Measurements from ENCODE around the gene PDZK1IP1.

Gene PDZK1IP1

GRCh38 chr1:47227341-47228232 lies 37.8 kb upstream of the PDZK1IP1 start:
- H3K27ac Mint-ChIP-seq = no peak overlapping the region
- DNase-seq = no peak
- H3K4me1 Mint-ChIP-seq = peaks cover 25% of the 10 kb centered on the region
- H3K27me3 Mint-ChIP-seq = peaks cover 71% of the 10 kb centered on the region
- H3K36me3 Mint-ChIP-seq = peaks cover 6% of the 10 kb centered on the region
- CTCF ChIA-PET = interaction anchor here (1.0 to 1.6 kb wide), 2 partner anchors 34 to 35 kb away, joined by 3 to 6 read pairs; no protein-coding TSS in a partner anchor
- H3K9me3 Mint-ChIP-seq = no peaks in the 10 kb centered on the region
- no peak overlapping the region for H3K4me3 Mint-ChIP-seq

- no peak overlapping the region for H3K27ac Mint-ChIP-seq
- no peaks in the 10 kb centered on the region for H3K9me3 Mint-ChIP-seq
- CTCF ChIA-PET = interaction anchor here (1.0 to 1.6 kb wide), 2 partner anchors 33 to 36 kb away, joined by 3 to 6 read pairs; no protein-coding TSS in a partner anchor
- peaks cover 6% of the 10 kb centered on the region for H3K36me3 Mint-ChIP-seq
- no peak for DNase-seq
- peaks cover 21% of the 10 kb centered on the region for H3K4me1 Mint-ChIP-seq
- H3K4me3 Mint-ChIP-seq = no peak overlapping the region
- peaks cover 64% of the 10 kb centered on the region for H3K27me3 Mint-ChIP-seq
These were observed 37.0 kb upstream of the PDZK1IP1 start for GRCh38 chr1:47226839-47227215.

- Mint-ChIP-seq H3K27ac (no peak overlapping the region), H3K27me3 (peaks cover 58% of the 10 kb centered on the region), H3K9me3 (no peaks in the 10 kb centered on the region), H3K4me3 (peak overlapping the region; percentile 39), H3K36me3 (peaks cover 2% of the 10 kb centered on the region), H3K4me1 (peaks cover 15% of the 10 kb centered on the region)
- no peak for DNase-seq
- CTCF ChIA-PET = interaction anchor here (1.2 to 1.6 kb wide), 2 partner anchors 33 to 37 kb away, joined by 3 to 6 read pairs; no protein-coding TSS in a partner anchor
These were observed 36.4 kb upstream of the PDZK1IP1 start for GRCh38 chr1:47226121-47226838.

GRCh38 chr1:47225430-47226100 lies 35.7 kb upstream of the PDZK1IP1 start:
- DNase-seq = no peak
- H3K27me3 Mint-ChIP-seq = peaks cover 51% of the 10 kb centered on the region
- peaks cover 14% of the 10 kb centered on the region for H3K4me1 Mint-ChIP-seq
- no peak overlapping the region for H3K27ac Mint-ChIP-seq
- H3K36me3 Mint-ChIP-seq = peaks cover 2% of the 10 kb centered on the region
- no peaks in the 10 kb centered on the region for H3K9me3 Mint-ChIP-seq
- CTCF ChIA-PET = interaction anchor here (1.2 kb wide), 1 partner anchor 32 kb away, joined by 3 read pairs; no protein-coding TSS in a partner anchor
- peak overlapping the region; percentile 39 for H3K4me3 Mint-ChIP-seq

GRCh38 chr1:47224676-47225399 lies 35.0 kb upstream of the PDZK1IP1 start:
- peaks cover 8% of the 10 kb centered on the region for H3K4me1 Mint-ChIP-seq
- peaks cover 47% of the 10 kb centered on the region for H3K27me3 Mint-ChIP-seq
- H3K4me3 Mint-ChIP-seq = no peak overlapping the region
- H3K27ac Mint-ChIP-seq = no peak overlapping the region
- peaks cover 2% of the 10 kb centered on the region for H3K36me3 Mint-ChIP-seq
- DNase-seq = no peak
- CTCF ChIA-PET = interaction anchor here (0.6 to 1.4 kb wide), 2 partner anchors 34 to 46 kb away, joined by 3 to 5 read pairs; no protein-coding TSS in a partner anchor
- no peaks in the 10 kb centered on the region for H3K9me3 Mint-ChIP-seq

- CTCF ChIA-PET = interaction anchor here (0.6 to 1.4 kb wide), 2 partner anchors 33 to 45 kb away, joined by 3 to 5 read pairs; no protein-coding TSS in a partner anchor
- no peak overlapping the region for H3K4me3 Mint-ChIP-seq
- H3K27me3 Mint-ChIP-seq = peaks cover 41% of the 10 kb centered on the region
- H3K9me3 Mint-ChIP-seq = no peaks in the 10 kb centered on the region
- H3K36me3 Mint-ChIP-seq = peaks cover 2% of the 10 kb centered on the region
- peaks cover 3% of the 10 kb centered on the region for H3K4me1 Mint-ChIP-seq
- no peak for DNase-seq
- H3K27ac Mint-ChIP-seq = no peak overlapping the region
These were observed 34.3 kb upstream of the PDZK1IP1 start for GRCh38 chr1:47223921-47224675.

GRCh38 chr1:47223174-47223920 lies 33.5 kb upstream of the PDZK1IP1 start:
- Mint-ChIP-seq H3K27ac (no peak overlapping the region), H3K36me3 (peaks cover 2% of the 10 kb centered on the region), H3K9me3 (no peaks in the 10 kb centered on the region), H3K27me3 (peaks cover 33% of the 10 kb centered on the region), H3K4me1 (peaks cover 3% of the 10 kb centered on the region), H3K4me3 (no peak overlapping the region)
- CTCF ChIA-PET = interaction anchor here (1.4 kb wide), 1 partner anchor 44 kb away, joined by 5 read pairs; no protein-coding TSS in a partner anchor
- DNase-seq = no peak

- Mint-ChIP-seq H3K27ac (no peak overlapping the region), H3K4me1 (peaks cover 3% of the 10 kb centered on the region), H3K9me3 (no peaks in the 10 kb centered on the region), H3K36me3 (peaks cover 2% of the 10 kb centered on the region), H3K4me3 (no peak overlapping the region), H3K27me3 (peaks cover 25% of the 10 kb centered on the region)
- CTCF ChIA-PET = interaction anchor here (0.7 to 1.6 kb wide), 3 partner anchors 40 to 504 kb away, joined by 3 to 4 read pairs (median 3); partner anchors contain the start of gene FOXD2
- DNase-seq = no peak
These were observed 32.6 kb upstream of the PDZK1IP1 start for GRCh38 chr1:47222476-47222875.

GRCh38 chr1:47219590-47220220 lies 29.9 kb upstream of the PDZK1IP1 start:
- Mint-ChIP-seq H3K4me1 (no peaks in the 10 kb centered on the region), H3K4me3 (no peak overlapping the region), H3K27ac (no peak overlapping the region), H3K36me3 (no peaks in the 10 kb centered on the region), H3K27me3 (peaks cover 4% of the 10 kb centered on the region), H3K9me3 (no peaks in the 10 kb centered on the region)
- DNase-seq = no peak
- CTCF ChIA-PET = no interaction called here

- CTCF ChIA-PET = no interaction called here
- Mint-ChIP-seq H3K4me3 (no peak overlapping the region), H3K4me1 (no peaks in the 10 kb centered on the region), H3K27me3 (peaks cover 4% of the 10 kb centered on the region), H3K36me3 (no peaks in the 10 kb centered on the region), H3K9me3 (no peaks in the 10 kb centered on the region), H3K27ac (no peak overlapping the region)
- no peak for DNase-seq
These were observed 29.2 kb upstream of the PDZK1IP1 start for GRCh38 chr1:47219001-47219400.

- Mint-ChIP-seq H3K36me3 (no peaks in the 10 kb centered on the region), H3K4me1 (peaks cover 4% of the 10 kb centered on the region), H3K27me3 (peaks cover 14% of the 10 kb centered on the region), H3K27ac (no peak overlapping the region), H3K4me3 (no peak overlapping the region), H3K9me3 (no peaks in the 10 kb centered on the region)
- CTCF ChIA-PET = no interaction called here
- DNase-seq = no peak
These were observed 26.6 kb upstream of the PDZK1IP1 start for GRCh38 chr1:47216278-47217059.
